ENCODE results near the gene DPP6. TPM values are rescaled to one million over a fixed set of nuclear protein-coding genes. Genes with fewer than 3 reads are reported as not detected.

DPP6 gene
- total and polyA plus RNA-seq, 2 donors (not counting 1 experiment from before 2014, with no cell fraction given) = not detected

GRCh38 chr7:154338701-154339506 lies 286.7 kb downstream of the DPP6 start:
- Mint-ChIP-seq H3K27ac (no peak overlapping the region), H3K4me3 (no peak overlapping the region), H3K27me3 (no peaks in the 10 kb centered on the region), H3K4me1 (no peaks in the 10 kb centered on the region), H3K9me3 (ENCODE audit: insufficient read depth) (peaks cover 9% of the 10 kb centered on the region)
- CTCF ChIA-PET = no interaction called here
- no peak overlapping the region for H3K4me3 ChIP-seq (ENCODE audit: control extremely low read depth in 1 of 5, extremely low read depth in 1 of 5, insufficient read depth in 1 of 5, low read depth in 2 of 5, low read length in 4 of 5)
- no peak for DNase-seq
- no peak overlapping the region for H3K9ac ChIP-seq (ENCODE audit: low read length)
- ATAC-seq (ENCODE audit: low read depth) = no peak
- POLR2A ChIA-PET = no interaction called here
- no peaks in the 10 kb centered on the region for H3K79me2 ChIP-seq (ENCODE audit: control insufficient read depth, insufficient read depth, low read length)
- WGBS (ENCODE audit: insufficient coverage) = 72% methylated on average over 17 of the region's 23 CpGs
- H3K27me3 ChIP-seq (replicated peaks in 1 of 4; ENCODE audit: control extremely low read depth in 1 of 4, control insufficient read depth in 3 of 4, insufficient read depth in 4 of 4, low read length in 3 of 4) = no peaks in the 10 kb centered on the region
- H3K4me2 ChIP-seq (replicated peaks; ENCODE audit: low read depth, low read length, poor library complexity, severe bottlenecking) = no peak overlapping the region
- peaks cover 0 to 38% (median 0%) of the 10 kb centered on the region in 3 donors for H3K9me3 ChIP-seq (ENCODE audit: control extremely low read depth in 1 of 3, control insufficient read depth in 2 of 3, insufficient read depth in 1 of 3, low read length in 2 of 3)
- no peaks in the 10 kb centered on the region for H3K36me3 ChIP-seq (replicated peaks in 1 of 2; ENCODE audit: control extremely low read depth in 1 of 2, control insufficient read depth in 1 of 2, extremely low read depth in 1 of 2, insufficient read depth in 2 of 2, low read length in 1 of 2)
- H3K27ac ChIP-seq (ENCODE audit: low read length in 2 of 2) = no peak overlapping the region
- intact Hi-C loops (cut with micrococcal nuclease) = no loop called here
- H4K20me1 ChIP-seq (ENCODE audit: control insufficient read depth, insufficient read depth, low read length, poor library complexity, severe bottlenecking) = no peaks in the 10 kb centered on the region
- H3K4me1 ChIP-seq (ENCODE audit: control insufficient read depth in 2 of 2, insufficient read depth in 2 of 2, low read length in 2 of 2) = no peaks in the 10 kb centered on the region
- no peak overlapping the region for H2AFZ ChIP-seq (ENCODE audit: insufficient read depth, low read depth, low read length, poor library complexity, severe bottlenecking)
- TF ChIP-seq EZH2 (IDR thresholded peaks at IDR 0.05; ENCODE audit: borderline replicate concordance, insufficient read depth, low read depth, low read length, poor library complexity, severe bottlenecking) = no peak
- TF ChIP-seq, protein P1, sequence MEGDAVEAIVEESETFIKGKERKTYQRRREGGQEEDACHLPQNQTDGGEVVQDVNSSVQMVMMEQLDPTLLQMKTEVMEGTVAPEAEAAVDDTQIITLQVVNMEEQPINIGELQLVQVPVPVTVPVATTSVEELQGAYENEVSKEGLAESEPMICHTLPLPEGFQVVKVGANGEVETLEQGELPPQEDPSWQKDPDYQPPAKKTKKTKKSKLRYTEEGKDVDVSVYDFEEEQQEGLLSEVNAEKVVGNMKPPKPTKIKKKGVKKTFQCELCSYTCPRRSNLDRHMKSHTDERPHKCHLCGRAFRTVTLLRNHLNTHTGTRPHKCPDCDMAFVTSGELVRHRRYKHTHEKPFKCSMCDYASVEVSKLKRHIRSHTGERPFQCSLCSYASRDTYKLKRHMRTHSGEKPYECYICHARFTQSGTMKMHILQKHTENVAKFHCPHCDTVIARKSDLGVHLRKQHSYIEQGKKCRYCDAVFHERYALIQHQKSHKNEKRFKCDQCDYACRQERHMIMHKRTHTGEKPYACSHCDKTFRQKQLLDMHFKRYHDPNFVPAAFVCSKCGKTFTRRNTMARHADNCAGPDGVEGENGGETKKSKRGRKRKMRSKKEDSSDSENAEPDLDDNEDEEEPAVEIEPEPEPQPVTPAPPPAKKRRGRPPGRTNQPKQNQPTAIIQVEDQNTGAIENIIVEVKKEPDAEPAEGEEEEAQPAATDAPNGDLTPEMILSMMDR (IDR thresholded peaks at IDR 0.05) = no peak

GRCh38 chr7:154342971-154343633 lies 290.9 kb downstream of the DPP6 start:
- Histone ChIP-seq H2AFZ (ENCODE audit: insufficient read depth, low read depth, low read length, poor library complexity, severe bottlenecking) (no peak overlapping the region), H3K79me2 (ENCODE audit: control insufficient read depth, insufficient read depth, low read length) (no peaks in the 10 kb centered on the region), H3K4me1 (ENCODE audit: control insufficient read depth in 2 of 2, insufficient read depth in 2 of 2, low read length in 2 of 2) (no peaks in the 10 kb centered on the region), H3K9me3 (ENCODE audit: control extremely low read depth in 1 of 3, control insufficient read depth in 2 of 3, insufficient read depth in 1 of 3, low read length in 2 of 3) (peaks cover 0 to 18% (median 0%) of the 10 kb centered on the region in 3 donors), H3K9ac (ENCODE audit: low read length) (no peak overlapping the region), H4K20me1 (ENCODE audit: control insufficient read depth, insufficient read depth, low read length, poor library complexity, severe bottlenecking) (no peaks in the 10 kb centered on the region), H3K4me3 (ENCODE audit: control extremely low read depth in 1 of 5, extremely low read depth in 1 of 5, insufficient read depth in 1 of 5, low read depth in 2 of 5, low read length in 4 of 5) (no peak overlapping the region), H3K36me3 (replicated peaks in 1 of 2; ENCODE audit: control extremely low read depth in 1 of 2, control insufficient read depth in 1 of 2, extremely low read depth in 1 of 2, insufficient read depth in 2 of 2, low read length in 1 of 2) (no peaks in the 10 kb centered on the region), H3K4me2 (replicated peaks; ENCODE audit: low read depth, low read length, poor library complexity, severe bottlenecking) (no peak overlapping the region), H3K27me3 (replicated peaks in 1 of 4; ENCODE audit: control extremely low read depth in 1 of 4, control insufficient read depth in 3 of 4, insufficient read depth in 4 of 4, low read length in 3 of 4) (no peaks in the 10 kb centered on the region), H3K27ac (ENCODE audit: low read length in 2 of 2) (no peak overlapping the region)
- ATAC-seq (ENCODE audit: low read depth) (no peak), DNase-seq (no peak)
- no peak overlapping the region for H3K4me3 Mint-ChIP-seq
- intact Hi-C loops (cut with micrococcal nuclease) = no loop called here
- ChIA-PET POLR2A (no interaction called here), CTCF (no interaction called here)
- peaks cover 4% of the 10 kb centered on the region for H3K9me3 Mint-ChIP-seq (ENCODE audit: insufficient read depth)
- no peaks in the 10 kb centered on the region for H3K27me3 Mint-ChIP-seq
- 79% methylated on average over 12 of the region's 14 CpGs for WGBS (ENCODE audit: insufficient coverage)
- no peak for TF ChIP-seq EZH2 (IDR thresholded peaks at IDR 0.05; ENCODE audit: borderline replicate concordance, insufficient read depth, low read depth, low read length, poor library complexity, severe bottlenecking)
- TF ChIP-seq, protein P1 (IDR thresholded peaks at IDR 0.05) = no peak
- H3K27ac Mint-ChIP-seq = no peak overlapping the region
- no peaks in the 10 kb centered on the region for H3K4me1 Mint-ChIP-seq

All from B cell (primary cell).